ENCODE data around the gene PSMB9. TPM values are rescaled to one million over a fixed set of nuclear protein-coding genes. Genes with fewer than 3 reads are reported as not detected.
A peak's percentile ranks its signal among the peaks of the same experiment; 100 is the strongest.

Gene PSMB9
- total RNA-seq, 1 donor from 2014 or later, result 5.7 TPM

DNA sequence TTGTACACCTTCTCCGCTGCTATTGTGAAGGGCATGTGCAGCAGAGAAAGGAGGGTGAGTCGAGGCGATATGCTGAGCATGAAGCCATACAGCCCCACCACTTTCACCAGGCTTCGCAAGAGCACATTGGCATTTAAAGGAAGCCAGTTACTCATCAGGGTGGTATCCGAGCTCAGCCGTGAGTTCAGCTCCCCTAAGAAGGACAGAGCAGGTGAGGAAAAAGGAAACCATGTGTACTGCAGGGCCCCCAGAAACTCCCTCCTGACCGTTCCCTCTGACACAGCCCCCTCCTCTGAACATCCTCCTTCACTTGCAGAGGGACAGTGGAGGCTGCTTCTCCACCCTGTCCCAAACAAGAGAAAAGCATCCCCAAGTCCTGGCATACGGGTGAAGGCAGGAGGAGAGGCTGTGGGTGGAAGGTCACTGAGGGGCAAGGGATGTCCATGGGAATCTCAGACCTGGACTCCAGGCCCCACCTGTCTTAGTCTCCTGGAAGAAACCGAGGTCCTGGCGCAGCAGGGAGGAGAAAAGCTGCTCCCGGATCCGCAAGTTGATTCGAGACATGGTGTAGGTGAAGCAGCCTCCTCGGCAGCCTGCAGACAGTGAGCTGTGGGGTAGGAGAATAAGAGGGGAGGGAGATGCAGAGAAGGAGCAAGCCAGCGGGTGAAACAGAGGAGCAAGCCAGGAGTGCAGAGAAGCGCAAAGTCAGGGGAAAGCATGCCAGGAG is 18.7 kb upstream of the PSMB9 start:
- TF ChIP-seq, protein P1, sequence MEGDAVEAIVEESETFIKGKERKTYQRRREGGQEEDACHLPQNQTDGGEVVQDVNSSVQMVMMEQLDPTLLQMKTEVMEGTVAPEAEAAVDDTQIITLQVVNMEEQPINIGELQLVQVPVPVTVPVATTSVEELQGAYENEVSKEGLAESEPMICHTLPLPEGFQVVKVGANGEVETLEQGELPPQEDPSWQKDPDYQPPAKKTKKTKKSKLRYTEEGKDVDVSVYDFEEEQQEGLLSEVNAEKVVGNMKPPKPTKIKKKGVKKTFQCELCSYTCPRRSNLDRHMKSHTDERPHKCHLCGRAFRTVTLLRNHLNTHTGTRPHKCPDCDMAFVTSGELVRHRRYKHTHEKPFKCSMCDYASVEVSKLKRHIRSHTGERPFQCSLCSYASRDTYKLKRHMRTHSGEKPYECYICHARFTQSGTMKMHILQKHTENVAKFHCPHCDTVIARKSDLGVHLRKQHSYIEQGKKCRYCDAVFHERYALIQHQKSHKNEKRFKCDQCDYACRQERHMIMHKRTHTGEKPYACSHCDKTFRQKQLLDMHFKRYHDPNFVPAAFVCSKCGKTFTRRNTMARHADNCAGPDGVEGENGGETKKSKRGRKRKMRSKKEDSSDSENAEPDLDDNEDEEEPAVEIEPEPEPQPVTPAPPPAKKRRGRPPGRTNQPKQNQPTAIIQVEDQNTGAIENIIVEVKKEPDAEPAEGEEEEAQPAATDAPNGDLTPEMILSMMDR (conservative IDR thresholded peaks at IDR 0.05), result no peak
- Mint-ChIP-seq H3K9me3 (no peaks in the 10 kb centered on the region), H3K27me3 (peaks cover 13% of the 10 kb centered on the region), H3K4me1 (ENCODE audit: unreplicated experiment) (no peaks in the 10 kb centered on the region), H3K27ac (no peak overlapping the region), H3K4me3 (no peak overlapping the region), H3K36me3 (peaks cover 9% of the 10 kb centered on the region)
- no peak for DNase-seq (ENCODE audit: extremely low spot score, unreplicated experiment)

DNA sequence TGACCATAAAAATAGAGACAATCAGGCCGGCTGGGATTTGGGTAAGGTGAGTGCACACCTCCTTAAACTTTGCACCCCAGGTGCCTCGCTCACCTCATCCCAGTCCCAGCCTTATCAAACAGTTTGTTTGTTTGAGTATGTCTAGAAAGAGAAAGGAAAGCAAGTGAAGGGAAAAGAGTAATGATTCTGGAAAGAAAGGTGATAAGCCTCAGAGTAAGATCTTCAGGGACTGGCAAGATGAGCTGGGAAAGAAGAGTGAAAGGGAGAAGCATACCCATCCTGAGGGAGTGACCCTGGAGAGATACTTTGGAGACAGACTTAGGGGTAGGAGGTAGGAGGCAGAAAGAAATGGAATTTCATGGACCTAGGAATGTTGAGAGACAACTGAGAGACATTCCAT is 17.1 kb upstream of the PSMB9 start:
- peaks cover 18% of the 10 kb centered on the region for H3K27me3 Mint-ChIP-seq
- no peaks in the 10 kb centered on the region for H3K4me1 Mint-ChIP-seq (ENCODE audit: unreplicated experiment)
- DNase-seq (ENCODE audit: extremely low spot score, unreplicated experiment), result no peak
- peak overlapping the region; percentile 94 for H3K4me3 Mint-ChIP-seq
- H3K36me3 Mint-ChIP-seq, result peaks cover 9% of the 10 kb centered on the region
- TF ChIP-seq, protein P1 (conservative IDR thresholded peaks at IDR 0.05), result no peak
- H3K9me3 Mint-ChIP-seq, result no peaks in the 10 kb centered on the region
- no peak overlapping the region for H3K27ac Mint-ChIP-seq

DNA sequence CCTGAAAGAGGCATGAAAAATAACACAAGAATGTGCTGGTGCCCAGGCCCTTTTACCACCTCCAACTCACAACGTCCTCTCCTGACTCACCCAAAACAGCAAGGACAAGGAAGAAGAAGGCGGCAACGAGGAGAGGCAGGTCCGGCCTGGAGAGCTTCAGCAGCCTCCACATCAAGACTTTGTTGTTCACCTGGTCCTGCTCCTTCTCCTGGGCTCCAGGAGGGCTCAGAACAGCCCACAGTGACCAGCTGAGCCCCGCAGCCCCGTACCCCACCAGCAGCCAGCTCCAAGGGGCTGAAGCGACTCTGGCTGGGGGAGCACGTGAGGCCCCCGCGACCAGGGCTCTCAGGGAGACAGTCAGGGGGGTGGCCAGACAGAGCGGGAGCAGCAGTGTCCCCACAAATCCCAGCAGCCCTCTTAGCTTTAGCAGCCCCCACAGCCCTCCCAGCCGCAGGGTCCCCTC is 16.3 kb upstream of the PSMB9 start:
- H3K4me1 Mint-ChIP-seq (ENCODE audit: unreplicated experiment), result no peaks in the 10 kb centered on the region
- H3K36me3 Mint-ChIP-seq, result peaks cover 9% of the 10 kb centered on the region
- H3K27me3 Mint-ChIP-seq, result peaks cover 27% of the 10 kb centered on the region
- DNase-seq (ENCODE audit: extremely low spot score, unreplicated experiment), result no peak
- peak overlapping the region; percentile 94 for H3K4me3 Mint-ChIP-seq
- H3K27ac Mint-ChIP-seq, result peak overlapping the region; percentile 27
- H3K9me3 Mint-ChIP-seq, result no peaks in the 10 kb centered on the region
- TF ChIP-seq, protein P1 (conservative IDR thresholded peaks at IDR 0.05), result no peak

DNA sequence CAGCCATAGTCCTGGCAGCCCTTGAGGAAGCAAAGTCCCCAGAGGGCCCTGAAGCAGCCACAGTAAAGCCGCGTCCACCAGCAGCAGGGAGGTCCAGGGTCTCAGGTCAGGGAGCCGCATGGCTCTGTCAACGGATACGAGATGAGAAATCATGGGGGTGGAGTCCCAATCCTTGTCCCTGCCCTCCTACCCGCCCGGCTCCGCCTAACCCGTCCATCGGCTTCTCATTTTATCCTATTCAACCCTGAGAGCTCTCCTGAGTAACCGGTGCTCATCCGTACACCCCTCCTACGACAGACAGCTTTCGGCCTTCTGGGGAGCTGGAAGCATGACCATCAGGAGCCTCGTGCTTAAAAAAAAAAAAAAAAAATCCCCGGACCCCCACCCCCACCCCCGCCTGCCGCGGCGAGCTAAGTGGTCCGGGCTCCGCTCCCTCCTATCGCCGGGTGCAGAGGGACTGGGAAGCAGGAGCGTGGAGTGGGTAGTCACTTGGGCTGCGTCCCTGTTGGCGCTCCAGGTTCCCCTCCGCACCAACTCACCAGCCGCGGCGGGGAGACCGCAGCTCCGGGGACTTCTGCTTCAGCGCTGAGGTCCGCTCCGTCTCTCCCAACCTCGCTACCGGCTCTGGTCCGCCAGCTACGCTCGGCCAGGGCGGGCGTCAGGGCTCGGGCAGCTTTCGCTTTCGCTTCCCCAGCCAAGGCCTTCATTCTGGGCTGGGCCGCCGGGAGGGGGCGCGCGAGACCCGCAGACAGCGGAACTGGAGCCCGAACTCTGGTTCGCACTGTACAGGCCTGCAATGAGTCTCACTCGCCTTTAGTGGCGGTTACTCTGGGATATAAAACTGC is 15.7 kb upstream of the PSMB9 start, which contains the start of gene TAP2:
TSS of gene TAP2 (minus strand) at position 626 of the 845 bp plus-strand sequence. CDS start at position 120, 506 bp downstream.
- peak within 1 kb of the TSS; percentile 88 for H3K27ac Mint-ChIP-seq
- peak; percentile 98 for DNase-seq (ENCODE audit: extremely low spot score, unreplicated experiment)
- peaks cover 9% of the 10 kb centered on the region for H3K36me3 Mint-ChIP-seq
- TF ChIP-seq, protein P1 (conservative IDR thresholded peaks at IDR 0.05), result peak; percentile 96
- no peaks in the 10 kb centered on the region for H3K4me1 Mint-ChIP-seq (ENCODE audit: unreplicated experiment)
- H3K27me3 Mint-ChIP-seq, result peaks cover 33% of the 10 kb centered on the region
- no peaks in the 10 kb centered on the region for H3K9me3 Mint-ChIP-seq
- peak within 1 kb of the TSS; percentile 94 for H3K4me3 Mint-ChIP-seq

DNA sequence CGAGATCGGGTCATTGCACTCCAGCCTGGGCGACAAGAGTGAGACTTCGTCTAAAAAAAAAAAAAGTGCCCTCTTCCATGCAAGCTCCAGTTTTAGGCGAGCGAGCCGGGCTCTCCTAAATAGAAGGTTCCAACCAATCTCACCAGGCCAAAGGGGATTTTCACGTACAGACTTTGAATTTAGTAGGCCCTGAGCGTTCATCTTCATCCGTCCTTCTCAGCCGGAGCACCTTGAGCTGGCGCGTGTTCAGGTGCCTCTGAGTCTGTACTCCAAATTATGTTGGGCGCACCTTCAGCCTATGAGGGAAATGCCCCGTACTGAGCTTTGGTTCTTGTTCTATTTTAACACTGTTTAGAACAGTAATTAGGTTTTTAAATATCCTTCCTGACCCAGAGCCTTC is 14.6 kb upstream of the PSMB9 start:
- Mint-ChIP-seq H3K4me1 (ENCODE audit: unreplicated experiment) (peaks cover 7% of the 10 kb centered on the region), H3K27ac (no peak overlapping the region), H3K36me3 (peaks cover 3% of the 10 kb centered on the region), H3K4me3 (no peak overlapping the region), H3K9me3 (no peaks in the 10 kb centered on the region), H3K27me3 (peaks cover 39% of the 10 kb centered on the region)
- TF ChIP-seq, protein P1 (conservative IDR thresholded peaks at IDR 0.05), result no peak
- DNase-seq (ENCODE audit: extremely low spot score, unreplicated experiment), result no peak
